ENCODE results near the gene PIAS4. TPM values are rescaled to one million over a fixed set of nuclear protein-coding genes. Genes with fewer than 3 reads are reported as not detected.
A peak's percentile ranks its signal among the peaks of the same experiment; 100 is the strongest.

Gene PIAS4
- total RNA-seq, 1 donor from 2014 or later: 27.3 TPM

DNA sequence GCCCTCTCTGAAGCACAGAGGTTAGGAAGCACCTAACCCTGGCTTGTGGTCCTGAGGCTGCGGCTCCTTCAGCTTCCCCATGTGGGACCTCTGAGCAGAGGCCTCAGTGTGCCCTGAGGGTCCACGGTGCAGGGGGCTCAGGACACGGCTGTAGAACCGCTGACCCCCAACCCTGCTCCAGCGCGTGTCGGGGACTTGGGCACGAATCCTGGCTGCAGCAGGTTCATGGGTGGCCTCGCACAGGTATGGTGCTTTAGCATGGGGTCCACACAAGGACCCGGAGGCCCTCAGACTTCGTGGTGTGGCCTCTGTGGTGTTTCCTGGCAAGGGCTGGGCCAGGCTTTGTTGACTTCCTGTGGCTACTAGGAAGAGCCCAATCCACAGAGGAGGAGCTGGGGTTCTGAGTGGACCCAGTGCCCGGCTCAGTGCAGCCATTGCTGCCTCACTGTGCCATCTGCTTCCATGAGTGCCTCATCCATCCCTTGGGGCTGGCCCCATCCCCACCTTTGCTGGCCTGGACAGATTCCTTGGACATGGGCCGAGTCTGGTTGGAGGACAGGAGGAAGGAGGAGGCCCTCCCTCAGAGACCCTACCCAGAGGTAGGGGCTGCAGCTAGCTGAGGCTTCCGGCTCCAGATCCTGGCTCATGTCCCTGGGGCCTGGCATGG, 34.7 kb downstream of the PIAS4 start:
- no peak for DNase-seq (ENCODE audit: low spot score)

DNA sequence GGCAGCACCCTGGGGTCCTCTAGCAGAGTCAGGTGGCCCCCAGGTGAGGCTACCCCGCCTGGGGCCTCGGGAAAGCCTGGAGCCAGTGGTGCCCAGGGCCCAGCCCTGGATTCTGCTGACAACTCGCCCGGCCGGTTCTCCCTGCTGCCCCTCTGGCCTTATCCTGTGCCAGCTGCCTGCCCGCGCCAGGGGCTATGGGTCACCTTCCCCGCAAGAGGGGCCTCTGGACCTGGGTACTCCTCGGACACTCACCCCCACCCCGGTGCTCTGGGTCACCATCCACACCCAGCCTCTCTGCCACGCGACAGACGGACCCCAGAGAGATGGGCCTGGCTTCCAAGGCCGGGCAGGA, 35.2 kb downstream of the PIAS4 start:
- DNase-seq (ENCODE audit: low spot score): peak; percentile 71

DNA sequence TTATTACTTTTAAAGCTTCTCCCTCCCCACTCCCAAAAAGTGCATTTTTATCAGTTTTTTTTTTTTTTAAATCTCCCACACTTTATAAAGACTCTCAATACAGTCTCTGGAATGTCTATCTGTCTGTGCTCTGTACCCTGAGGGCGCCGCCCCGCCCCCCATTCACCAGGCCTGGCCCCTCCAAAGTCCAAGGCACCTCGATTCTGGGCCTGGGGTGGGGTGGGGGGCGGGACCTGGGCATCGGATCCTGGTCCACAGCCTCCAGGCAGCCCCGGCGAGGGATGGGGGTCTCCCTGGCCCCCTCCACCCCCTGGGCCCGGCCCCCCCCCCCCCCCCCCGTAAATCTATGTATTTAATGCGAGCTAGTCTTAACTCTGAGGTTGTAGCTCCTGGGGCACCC, 35.9 kb downstream of the PIAS4 start:
- no peak for DNase-seq (ENCODE audit: low spot score)

DNA sequence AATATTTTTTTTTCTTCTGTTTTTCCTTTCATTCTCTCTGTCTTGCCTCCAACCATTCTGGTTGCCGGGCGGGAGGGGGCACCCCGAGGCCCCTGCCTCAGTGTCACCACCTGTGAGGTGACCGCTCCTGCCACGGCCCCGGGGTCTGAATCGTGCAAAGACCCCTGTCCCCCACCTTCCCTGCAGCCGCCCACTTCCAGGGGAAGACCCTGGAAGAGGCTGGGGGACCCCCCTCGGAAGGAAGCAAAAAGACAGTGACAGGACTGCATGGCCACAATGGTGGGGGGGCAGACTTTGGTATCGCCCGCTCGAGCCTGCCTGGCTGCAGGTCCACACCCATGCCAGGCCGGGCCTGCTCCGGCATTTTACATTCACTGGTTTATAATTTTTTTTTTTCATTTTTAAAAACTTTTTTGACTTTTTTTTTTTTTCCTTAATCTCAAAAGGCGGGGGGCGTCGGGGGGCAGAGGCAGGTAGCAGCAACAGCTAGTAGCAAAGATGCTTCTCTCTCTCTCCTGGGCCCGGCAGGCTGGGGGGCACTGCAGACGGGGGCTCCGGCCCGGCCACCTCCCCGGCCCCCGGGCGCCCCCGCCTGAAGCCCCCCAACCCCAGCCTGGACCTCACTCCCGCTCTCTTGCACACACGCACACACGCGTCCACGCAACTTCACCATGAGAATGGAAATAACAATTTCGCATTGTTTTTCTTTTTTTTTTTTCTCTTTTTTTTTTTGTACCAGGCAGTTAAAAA, 36.6 kb downstream of the PIAS4 start:
- DNase-seq (ENCODE audit: low spot score): no peak

DNA sequence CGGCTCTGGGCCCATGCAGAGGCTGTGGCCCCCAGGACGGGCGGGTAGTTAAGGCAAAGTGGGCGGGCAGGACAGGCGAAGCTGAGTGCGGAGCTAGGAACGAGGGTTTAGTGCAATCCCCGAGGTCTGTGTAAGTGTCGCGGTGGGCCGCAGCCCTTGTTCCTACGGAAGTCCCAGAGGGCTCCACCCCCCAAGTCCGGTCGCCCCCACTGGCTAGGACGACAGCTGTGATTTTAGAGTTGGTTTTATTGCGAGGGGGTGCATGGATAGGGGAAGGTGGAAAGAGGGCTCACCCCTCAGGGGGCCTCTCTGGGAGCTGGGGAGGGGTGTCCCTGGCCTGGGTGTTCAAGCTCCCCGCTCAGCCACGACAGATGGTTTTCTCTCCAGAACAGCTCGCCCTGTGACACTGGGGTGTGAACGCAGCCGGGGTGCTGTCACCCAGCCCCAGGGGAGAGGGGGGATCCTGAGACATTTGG, 37.5 kb downstream of the PIAS4 start:
- DNase-seq (ENCODE audit: low spot score): no peak

DNA sequence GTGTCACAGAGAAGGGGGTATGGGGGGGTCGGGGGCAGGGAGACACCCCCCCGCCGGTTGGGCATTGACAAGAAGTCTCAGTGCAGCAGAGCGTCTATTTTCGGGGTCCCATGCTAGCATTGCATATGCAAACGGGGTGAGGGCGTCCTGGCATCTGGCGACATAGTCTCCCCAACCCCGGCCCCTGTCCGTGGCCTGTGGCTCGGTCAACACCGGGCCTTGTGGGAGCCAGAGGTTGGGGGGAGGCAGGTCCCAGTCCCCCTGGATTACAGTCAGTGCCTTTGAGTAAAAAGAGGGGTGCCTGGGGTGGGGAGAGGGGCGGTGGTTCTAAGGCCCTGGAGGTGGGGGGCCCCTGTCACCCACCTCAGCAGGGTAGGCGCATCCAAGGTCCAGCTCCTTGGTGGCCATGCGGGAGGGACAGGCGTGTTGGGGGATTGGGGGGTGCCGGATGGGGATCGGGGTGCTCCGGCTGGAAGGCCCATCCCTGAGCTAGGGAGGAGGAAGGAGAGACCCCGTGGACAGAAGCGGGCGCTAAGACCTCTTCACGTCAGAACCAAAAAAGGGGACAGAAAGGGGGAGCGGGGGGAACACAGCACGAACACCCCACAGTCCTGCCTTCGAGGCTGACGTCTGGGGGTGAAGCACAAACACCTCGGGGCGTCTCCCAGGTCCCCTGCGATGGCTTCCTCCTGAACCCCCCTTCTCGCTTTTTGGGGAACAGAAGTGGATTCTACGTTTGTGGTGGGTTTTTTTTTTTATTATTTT, 38.2 kb downstream of the PIAS4 start:
- no peak for DNase-seq (ENCODE audit: low spot score)

DNA sequence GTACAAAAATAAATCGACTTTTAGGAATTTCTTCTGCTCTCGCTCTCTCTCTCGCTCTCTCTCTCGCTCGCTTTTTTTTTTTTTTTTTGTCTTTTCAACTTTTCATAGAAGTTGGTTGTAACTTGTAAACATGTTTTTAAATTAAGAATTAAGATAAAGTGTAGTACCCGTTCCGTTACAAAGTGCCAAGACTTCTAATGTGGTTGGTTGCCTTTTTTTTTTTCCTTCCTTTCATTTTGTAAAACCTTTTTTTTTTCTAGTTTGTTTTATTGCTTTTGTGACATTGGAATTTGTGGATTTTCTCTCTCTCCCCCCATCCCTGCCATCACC, 38.8 kb downstream of the PIAS4 start:
- no peak for DNase-seq (ENCODE audit: low spot score)

DNA sequence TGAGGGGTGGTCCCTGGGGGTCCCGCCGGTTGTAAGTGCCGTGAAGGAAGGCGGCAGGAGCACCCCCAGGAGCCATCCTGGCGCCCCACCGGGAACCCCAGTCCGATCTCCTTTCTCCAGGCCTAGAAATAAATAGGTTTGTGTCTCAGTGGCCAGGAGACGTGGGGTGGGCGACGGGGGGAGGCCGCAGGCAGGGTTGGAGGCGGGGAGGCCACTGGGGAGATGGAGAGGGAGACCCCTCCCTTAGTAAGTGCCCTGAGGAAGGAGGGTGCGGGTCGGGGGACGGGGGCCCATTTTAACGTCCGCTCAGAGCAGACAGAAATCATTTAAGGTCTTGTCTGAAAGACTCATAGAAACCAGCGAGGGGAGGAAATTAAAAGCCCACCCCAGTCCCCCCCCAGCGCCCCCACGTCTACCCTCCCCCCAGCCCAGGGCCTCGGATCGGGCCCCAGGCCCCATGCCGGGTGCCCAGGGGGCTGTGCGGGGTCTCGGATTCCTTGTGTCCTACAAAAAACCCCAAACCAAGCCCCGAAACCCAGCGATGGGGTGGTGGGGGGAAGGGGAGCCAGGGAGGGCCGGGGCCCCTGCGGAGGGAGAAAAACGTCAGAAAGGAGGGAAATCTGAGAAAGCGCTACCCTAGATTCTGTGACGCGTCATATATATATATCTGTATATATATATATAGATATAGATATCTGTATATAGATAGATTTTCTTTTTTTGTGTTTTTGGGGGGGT, 39.6 kb downstream of the PIAS4 start:
- DNase-seq (ENCODE audit: low spot score): no peak

DNA sequence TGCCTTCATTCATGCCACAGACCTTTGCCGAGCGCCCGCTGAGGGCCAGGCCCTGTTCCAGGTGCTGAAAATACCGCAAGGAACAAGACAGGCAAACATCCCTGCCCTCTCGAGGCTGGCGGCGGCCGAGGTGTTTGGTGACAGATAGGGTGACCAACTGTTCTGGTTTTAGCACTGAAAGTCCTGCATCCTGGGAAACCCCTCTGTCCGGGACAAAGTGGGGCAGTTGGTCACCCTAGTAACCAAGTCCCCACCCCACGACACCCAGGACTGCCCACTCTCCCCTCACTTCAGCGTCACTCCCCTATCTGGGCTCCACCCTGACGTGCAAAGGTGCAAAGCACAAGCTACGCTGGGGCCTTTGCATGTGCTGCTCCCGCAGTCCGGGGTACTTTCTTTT, 41.9 kb downstream of the PIAS4 start:
- no peak for DNase-seq (ENCODE audit: low spot score)

DNA sequence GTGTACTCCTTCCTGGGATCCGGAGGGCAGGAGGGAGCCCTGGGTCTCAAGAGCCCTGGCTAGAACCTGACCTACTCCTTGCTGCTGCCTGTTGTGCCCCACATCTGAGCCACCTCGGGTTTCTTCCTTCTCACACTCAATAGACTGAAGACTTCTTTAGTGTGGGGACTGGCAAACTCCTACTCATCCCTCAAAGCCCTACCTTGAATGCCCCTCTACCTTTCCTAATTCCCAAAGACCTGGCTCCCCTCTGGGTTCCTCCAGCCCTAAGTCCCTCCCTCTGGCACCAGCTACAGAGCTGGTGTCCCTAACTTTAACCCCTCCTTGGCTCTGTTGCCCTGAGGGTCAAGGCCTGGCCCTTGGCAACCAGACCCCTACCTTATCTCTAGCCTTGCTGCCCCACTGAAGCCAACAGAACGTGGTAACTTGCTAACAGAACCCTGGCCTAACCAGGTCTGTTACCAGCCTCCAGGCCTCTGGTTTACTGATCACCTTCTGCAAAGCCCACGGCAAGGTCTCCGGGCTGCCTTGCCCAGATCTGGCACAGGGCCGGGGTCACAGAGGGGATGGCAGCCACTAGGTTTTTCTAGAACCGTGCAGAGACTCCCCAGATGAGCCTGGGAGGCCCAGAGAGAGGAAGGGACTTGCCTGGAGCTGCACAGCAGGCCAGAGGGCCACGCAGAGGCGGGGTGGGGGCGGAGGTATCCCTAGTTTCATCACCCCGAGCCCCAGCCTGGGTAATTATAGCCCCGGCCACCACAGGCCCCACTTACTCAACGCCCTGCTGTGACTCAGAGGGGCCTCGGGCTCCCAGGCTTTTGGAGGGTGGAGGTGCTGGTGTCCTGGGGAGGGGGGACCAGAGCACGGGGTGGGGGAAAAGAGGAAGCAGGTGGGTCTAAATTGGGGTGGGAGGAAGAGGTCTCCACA, 43.9 kb downstream of the PIAS4 start:
- DNase-seq (ENCODE audit: low spot score): no peak

DNA sequence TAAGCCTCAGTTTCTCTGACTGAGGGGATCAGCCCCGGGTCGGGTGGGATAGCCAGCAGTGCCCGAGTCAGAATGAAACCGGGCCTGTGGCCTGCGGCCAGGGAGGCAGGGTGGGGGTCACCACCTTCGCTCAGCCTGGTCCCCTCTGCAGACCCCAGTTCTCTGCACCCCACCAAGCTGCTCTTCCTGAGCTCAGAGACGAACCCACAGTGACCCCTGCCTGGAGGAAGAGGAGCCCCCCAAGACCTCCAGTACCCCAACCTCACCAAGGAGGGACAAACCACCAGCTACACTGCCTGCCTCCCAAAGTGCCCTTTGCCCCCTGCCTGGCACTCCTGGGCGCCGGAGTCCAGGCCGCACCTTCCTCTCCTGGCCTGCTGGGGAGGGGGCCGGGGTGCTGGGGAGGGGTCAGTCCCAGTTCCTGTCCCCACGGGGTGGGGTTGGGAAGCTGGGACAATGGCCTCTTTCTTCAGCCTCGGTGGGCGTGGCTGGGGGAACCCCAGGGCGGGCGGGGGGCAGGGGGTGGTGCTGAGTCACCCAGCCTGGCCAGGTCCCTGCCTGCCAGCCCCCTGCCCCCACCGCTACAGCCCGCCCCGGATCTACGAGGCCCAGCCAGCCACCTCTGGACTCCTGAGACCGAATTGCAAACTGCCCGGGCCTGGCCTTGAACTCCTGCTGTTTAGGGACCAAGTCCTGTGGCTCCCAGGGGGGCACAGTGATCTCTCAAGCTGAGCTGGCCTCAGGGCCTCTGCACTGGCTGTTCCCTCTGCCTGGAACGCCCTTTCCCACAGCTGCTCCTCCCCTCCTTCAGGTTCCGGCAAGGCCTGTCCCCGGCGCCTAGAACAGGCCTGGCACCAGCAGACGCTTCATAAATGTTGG, 44.8 kb downstream of the PIAS4 start:
- DNase-seq (ENCODE audit: low spot score): no peak

DNA sequence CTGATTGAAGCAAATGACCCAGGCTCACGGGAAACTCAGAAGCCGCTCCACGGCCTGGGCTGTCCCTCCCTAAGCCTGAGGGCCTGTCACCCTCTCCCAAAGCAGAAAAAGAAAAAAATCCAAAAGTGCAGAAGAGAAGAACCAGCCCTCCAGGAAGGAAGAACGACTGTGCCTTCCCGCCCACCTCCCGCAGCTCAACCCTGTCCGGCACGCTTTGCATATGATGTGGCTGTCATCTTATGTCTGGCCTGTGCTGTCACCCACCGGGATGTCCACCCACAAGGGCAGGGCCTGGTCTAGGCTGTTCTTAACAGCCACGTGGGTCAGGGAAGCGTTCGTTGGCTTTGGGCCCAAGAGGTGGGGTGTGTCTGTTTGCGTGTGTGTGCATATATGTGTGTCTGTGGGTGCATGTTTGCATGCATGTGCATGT, 45.5 kb downstream of the PIAS4 start:
- DNase-seq (ENCODE audit: low spot score): no peak

DNA sequence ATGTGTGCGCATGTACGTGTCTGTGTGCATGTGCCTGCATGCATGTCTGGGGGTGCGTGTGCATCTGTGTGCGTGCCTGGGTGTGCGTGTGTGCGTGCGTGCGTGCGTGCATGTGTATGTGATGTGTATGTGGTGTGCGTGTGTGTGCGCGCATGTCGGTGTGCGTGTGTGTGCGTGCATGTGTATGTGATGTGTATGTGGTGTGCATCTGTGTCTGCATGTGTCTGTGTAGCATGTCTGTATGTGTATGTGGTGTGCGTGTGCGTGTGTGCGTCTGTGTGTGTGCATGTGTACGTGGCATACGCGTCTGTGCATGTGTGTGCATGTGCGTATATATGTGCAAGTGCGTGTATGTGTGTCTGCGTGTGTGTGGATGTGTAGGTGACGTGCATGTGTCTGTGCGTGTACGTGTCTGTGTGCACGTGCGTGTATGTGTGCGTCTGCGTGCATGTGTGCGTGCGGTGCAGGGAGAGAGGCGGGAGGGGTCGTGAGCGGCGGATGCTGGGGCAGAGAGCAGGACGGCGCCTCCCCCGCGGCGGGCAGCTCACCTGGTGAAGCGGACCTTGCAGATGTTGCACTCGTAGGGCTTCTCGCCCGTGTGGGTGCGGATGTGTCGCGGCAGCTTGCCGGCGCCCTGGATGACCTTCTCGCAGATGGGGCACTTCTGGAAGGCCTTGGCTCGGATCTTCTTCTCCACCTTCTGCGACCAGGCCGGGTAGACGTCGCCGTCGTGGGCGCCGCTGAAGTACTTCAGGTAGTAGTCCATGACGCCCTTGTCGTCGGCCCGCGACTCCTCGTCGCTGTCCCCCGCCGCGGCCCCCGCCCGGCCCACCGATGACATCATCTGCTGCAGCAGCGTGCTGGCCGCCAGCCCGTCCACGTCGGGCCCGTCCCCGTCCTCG, 46.1 kb downstream of the PIAS4 start:
- DNase-seq (ENCODE audit: low spot score): no peak

DNA sequence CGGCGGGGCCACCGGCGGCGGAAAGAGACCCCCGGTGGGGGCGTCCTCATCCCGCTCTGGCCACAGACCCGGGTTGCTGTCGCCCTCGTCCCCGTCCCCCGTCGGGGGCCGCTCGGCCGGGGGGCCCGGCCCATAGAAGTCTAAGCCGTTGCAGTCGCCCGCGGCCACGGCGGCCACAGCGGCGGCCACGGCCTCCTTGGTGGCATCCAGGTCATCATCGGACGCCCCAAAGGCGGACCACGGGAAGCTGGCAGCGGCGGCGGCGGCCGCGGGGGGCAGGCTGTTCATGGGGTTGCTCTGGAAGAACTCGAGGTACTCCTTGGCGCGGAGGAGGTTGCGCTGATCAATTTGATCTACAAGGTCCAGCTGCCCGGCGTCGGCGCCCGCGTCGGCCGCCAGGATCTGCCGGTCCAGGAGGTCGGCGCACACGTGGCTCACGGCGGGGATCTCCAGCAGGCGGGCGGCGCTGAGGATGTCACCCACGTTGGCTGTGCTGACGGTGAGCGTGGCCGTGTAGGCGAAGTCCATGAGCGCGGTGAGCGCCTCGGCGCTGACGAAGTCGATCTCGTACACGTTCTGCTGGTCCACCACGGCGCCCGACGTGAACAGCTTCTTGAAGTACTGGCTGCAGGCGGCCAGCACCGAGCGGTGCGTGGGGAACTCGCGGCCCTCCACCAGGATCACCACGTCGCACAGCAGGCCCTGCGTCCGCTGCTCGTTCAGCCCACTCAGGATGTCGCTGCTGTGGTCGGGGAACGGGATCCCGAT, 47.1 kb downstream of the PIAS4 start:
- DNase-seq (ENCODE audit: low spot score): no peak

DNA sequence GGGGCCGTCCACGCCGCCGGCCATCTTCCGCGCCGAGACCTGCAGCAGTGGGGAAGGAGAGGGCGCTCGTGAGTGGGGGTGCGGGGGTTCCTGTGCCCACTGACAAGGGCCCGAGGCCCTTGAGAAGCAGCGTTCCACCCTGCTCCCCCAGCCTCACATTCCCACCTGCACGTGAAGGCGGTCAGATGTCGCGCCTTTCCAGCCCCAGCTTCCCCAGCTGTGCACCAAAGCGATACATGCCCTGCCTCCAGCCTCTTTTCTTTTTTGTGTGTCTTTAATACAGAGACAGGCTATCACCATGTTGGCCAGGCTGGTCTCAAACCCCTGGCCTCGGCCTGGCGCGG, 47.6 kb downstream of the PIAS4 start:
- no peak for DNase-seq (ENCODE audit: low spot score)

DNA sequence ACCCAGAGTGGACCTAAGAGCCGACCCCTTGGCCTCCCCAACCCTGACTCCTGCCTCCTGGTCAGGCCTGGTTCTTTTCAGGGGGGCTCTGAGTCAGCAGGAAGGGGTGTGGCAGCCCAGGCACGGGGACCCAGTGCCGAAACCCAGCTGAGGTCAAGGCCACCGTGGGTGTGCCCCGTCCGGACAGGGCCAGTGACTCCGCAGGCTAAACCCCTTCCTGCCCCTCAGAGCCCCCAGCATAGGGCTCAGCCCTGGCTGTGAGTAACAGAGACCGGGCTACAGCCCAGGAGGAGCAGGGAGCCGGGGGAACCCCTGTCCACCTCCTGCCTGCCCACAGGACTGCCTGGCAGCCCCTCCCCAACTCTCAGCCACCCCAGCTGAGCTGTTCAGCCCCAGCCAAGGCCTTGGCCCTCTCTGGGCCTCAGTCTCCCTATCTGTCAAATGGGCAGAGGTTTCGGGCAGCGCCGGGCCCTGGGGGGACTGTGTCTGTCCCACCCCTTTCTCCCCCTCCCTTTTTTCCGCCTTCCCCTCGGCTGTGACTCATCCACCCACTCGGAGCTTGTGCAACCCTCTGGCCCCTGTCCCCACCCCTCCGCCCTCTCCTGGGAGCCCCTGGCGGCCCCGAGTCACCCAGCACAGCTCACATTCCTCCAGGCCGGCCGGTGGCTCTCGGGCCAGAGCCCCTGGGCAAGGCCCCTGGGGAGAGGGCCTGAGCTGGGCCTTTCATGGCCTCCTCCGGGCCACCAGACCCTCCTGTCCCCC, 50.6 kb downstream of the PIAS4 start:
- DNase-seq (ENCODE audit: low spot score): peak; percentile 90

DNA sequence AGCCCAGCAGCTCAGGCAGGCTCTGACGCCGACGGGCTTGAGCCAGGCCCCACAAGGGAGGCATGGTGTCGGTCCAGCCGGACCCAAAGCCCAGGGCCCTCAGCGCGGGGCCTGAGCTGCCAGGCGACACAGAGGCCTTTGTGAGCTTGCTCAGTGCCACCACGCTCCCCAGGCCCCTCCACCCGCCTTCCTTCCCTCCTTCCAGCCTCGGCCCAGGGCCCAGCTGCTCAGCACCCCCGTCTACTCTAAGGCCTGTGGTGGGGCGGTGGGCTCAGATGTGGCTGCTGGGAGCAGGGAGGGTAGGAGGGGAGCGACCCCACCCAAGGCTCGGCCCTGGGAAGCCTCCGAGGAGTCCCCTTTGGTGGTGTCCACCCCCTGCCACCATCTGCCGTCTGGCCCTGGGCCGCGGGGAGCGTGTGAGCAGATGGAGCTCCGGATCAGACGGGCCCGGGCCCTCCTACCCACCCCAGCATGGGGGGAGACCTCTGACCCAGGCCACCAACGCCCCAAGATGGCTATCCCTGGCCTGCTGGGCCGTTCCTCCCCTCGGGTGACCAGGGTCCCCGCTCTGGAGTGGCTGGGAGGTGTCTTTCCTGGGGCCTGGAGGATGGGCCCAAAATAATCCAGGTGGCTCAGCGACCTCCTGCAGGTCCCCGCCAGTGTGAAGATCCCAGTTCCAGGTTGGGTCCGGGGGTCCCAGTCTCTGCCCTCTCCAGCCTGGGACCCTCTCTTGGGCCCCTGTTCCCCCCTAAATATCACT, 51.3 kb downstream of the PIAS4 start:
- DNase-seq (ENCODE audit: low spot score): no peak
